AG20443 (cell line): ENCODE measurements around the gene TBC1D22A.
A peak's percentile ranks its signal among the peaks of the same experiment; 100 is the strongest.
"Not testable (repeated sequence)": the region's sequence is repeated elsewhere in the genome, so short reads cannot be mapped to it uniquely, and the experiment has no call there.

Experiments used
- DNase-seq: peaks from one replicate; pipeline ENCODE4 v3.0.0; 2012; ENCODE audit warnings: low spot score, mixed read lengths

TBC1D22A gene

DNA sequence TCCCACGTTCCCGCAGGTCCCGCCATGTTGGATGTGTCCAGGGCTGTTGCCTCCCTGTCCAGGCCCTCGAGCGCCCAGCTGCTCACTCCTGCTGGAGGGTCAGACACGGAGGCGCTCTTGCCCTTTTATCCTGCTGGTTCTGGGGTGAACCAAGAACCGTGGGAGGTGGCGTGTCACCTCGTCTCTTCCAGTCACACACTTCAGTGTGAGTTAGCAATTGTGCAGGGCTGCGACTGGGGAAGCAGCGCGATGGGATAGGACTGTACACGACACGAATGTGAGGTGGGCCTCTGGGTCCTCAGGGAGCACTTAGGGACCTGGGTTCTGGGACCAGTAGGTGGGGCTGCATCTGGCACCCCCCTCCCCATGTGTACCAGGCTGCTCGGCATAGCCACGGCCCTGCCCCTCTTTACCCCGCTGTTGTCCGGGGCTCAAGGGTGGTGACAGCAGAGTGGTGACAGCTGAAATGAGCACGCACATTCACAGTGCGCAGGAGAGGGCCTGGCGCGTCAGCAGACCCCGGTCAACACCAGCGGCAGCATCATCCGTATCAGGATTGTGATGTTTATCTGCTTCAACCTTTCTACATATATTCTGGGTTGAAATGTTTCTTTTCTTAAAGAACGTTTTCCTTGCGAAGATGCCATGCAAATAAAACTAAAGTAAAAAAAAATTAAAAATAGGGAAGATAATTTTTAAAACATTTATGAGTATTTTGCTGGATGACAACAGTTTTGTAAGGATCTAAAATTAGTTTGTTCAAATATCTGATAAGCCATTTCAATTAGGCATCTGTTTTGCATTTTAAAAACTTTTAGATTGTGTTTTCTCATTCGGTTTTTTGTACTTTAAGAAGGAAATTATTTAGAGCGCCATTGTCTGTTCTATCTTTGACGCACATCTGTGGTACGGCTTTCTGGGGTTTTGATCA, 210.7 kb downstream of the TBC1D22A start:
- peak; percentile 30 for DNase-seq

DNA sequence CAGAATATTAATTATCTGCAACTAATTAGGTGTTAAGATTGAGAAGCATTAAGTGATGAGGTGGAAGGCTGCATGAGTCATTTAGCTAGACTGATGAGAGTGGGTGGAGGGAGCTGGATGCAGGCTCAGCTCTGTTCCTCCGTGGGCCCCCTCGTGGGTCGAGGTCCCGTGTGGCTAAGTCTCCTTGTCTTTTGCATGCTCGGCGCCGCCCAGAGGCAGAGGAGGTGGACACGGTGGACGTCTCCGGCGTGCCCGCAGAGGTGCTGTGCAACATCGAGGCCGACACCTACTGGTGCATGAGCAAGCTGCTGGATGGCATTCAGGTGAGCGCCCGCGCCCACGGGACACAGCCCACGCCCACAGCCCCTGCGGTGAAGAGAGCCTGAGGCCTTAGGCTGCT, 211.6 kb downstream of the TBC1D22A start:
- DNase-seq, result no peak

DNA sequence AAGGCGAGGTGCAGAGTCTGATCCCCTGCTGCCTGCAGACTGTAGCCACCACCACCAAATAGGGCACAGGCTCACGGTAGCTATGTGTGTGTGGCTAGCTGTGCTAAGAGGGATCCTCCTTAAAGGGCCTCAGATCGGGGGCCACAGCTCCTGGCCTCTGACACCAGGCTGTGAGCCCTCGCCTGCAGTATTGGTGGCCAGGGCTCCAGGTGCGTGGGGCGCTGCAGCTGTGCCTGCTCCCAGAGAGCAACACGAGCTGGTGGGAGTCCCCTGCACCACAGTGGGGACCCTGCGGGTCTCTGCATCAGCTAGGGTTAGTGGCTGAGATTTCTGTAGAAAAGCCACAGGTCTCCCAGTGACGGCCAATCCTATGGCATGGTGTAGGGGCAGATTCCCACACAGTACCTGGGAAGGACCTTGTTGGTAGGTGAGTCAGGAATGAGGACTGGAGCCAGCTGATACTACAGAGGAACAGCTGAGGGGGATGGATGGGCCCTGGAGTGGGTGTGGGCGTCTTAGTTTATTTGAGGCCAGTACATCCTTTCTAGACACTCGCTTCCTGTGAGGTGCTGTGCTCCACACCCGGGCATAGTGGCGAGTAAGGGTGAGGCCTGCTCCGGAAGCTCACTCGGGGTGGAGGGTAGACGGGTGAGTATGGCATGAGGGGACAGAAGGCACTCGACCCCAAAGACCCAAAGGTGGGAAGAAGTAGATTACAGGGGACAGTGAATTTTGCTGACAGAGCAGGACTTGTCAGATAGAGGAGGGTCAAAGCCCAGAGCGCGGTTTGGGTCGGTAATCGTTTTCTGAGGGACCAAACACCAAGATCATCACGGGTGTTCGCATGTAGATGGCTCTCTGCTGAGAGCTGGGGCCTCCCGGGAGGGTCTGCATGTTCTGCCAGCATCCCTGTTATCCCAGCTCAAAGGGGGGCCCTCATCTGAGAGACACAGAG, 212.5 kb downstream of the TBC1D22A start:
- no peak for DNase-seq

DNA sequence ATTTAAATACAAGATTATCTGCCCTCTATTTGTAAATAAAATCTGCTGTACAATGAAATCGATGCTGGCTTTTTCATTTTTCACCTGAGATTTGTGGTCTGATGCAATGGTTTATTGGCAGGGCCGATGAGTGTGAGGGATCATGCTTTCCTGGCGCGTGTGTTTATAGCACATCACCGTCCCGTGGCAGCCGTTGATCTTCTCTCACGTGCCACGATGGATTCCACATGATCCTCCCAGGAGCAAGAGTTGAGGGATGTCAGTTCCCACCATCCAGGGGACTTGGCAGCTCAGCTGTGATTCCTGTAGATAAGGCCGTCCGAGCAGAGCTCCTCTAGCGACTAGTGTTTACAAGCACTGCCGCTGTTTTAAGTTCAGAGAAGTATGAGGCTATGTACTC, 213.7 kb downstream of the TBC1D22A start:
- DNase-seq, result no peak

DNA sequence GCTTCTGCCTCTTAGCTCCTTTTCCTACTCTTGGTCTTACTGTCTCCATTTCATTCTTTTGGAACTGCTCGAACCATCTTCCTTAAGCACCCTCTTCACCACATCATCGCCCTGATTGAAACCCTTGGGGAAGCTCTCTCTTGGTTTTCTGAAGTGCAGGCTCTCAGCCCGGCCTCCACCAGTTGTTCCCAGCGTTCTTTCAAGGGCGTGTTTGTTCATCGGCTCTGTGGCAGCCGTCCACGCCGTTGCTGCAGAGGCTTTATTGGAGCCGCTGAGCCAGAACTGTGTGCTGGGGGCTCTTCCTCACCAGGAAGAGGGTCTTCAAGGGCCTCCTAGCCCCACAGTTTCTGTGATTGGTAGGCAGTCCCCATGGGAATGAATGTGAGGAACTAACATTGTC, 214.1 kb downstream of the TBC1D22A start:
- no peak for DNase-seq

DNA sequence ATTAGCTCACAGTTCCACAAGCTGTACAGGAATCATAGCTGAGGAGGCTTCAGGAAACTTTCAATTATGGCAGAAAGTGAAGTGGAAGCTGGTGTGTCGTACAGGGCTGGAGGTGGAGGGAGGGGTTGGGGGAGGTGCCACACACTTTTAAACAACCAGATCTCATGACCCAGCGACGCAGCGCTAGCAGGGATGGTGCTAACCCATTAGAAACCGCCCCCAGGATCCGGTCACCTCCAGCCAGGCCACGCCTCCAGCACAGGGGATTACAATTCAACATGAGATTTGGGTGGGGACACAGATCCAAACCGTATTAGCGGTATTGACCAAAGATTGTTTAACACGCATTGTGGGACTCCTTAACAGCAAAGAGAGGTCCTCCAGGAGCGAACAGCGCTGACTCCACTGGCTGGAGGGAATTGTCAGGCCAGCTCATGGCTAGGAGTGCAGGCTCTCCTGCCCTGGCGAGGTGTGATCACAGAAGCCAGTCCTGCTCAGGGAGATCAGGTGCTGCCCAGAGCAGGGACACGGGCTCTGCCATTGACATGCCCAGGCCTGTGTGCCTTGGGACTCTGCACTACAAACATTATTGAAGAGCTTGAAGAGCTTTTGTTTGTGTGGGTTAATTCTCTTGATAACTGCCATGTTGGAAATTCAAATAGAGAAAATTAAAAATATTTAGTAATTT, 215.3 kb downstream of the TBC1D22A start:
- DNase-seq, result no peak

DNA sequence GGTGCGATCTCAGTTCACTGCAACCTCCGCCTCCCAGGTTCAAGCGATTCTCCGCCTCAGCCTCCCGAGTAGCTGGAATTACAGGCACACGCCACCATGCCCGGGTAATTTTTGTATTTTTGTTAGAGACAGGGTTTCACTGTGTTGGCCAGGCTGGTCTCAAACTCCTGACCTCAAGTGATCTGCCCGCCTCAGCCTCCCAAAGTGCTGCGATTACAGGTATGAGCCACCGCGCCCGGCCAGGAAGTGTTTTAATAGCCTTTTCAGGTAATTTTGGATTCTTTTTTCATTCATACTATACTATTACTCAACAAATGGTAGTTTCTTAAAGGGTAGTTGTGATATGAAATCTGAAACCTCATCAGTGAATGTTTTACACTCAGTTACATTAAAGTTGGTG, 216.2 kb downstream of the TBC1D22A start:
- DNase-seq, result not testable (repeated sequence)

DNA sequence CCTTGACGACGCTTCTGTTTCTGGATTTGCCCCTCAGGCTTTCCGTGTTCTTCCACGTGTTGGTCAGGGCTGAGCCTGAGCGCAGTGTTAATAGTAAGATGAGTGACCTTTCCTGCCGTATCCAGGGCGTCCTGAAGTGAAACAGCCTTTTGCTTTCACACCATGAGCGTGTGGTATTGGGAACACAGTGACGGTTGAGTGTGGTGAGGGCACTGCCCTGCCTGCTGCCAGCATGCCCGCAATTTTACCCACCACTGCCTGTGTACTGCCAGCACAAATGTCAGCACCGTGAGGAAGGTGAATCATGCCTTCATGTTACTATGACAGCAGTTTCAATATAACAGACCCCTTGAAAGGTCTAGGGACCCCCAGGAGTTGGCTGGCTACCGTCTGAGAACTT, 217.1 kb downstream of the TBC1D22A start:
- DNase-seq, result no peak

DNA sequence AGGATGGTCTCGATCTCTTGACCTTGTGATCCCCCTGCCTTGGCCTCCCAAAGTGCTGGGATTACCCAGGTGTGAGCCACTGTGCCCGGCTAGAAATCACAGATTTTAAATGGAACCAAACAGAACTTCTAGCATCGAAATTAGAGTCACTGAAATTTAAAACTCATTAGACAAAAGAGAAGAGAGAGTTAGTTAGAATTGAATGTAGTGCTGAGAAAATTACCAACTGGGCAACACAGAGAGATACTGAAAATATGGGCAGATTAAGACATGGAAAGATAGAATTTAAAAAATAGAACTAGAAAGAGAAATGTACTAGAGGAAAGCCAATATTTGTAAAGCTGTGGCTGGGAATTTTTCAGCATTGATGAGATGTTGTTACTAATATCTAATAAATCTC, 217.9 kb downstream of the TBC1D22A start:
- no peak for DNase-seq

DNA sequence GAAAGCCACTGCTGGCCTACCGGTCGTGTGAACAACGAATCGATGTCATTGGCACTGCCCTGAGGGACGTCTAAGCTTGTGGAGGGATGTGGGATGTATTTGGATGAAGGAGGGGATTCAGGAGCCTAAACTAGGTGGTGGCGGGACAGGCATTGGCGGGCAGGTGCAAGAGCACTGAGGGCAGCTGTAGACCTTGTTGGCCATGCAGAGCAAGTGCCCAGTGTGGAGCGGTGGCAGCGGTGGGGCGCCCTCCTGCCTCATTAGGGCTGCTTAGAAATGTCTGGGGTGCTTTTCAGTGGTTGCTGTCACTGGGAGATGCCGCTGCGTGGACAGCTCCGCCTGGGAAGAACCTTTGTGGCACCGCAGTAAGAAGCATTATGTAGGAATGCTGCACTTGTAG, 220.2 kb downstream of the TBC1D22A start:
- no peak for DNase-seq

DNA sequence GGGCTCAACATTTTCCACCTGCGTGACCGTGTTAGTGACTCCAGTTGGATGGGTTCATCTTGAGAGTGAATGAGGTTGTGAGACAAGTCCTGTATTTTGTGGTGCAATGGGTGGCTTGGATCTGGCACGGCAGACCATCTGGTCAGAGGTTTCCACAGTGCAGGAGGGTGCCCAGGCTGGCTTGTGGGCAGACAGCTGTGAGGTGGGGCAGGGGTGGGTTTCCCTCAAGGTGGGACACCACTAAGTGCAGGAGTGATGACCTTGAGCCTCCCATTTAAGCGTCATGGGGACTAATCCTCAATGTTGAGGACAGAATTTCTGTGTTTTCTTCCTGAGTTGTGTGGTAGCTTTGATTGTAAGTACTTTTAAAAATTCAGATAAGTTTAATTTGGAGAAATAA, 220.6 kb downstream of the TBC1D22A start:
- no peak for DNase-seq

DNA sequence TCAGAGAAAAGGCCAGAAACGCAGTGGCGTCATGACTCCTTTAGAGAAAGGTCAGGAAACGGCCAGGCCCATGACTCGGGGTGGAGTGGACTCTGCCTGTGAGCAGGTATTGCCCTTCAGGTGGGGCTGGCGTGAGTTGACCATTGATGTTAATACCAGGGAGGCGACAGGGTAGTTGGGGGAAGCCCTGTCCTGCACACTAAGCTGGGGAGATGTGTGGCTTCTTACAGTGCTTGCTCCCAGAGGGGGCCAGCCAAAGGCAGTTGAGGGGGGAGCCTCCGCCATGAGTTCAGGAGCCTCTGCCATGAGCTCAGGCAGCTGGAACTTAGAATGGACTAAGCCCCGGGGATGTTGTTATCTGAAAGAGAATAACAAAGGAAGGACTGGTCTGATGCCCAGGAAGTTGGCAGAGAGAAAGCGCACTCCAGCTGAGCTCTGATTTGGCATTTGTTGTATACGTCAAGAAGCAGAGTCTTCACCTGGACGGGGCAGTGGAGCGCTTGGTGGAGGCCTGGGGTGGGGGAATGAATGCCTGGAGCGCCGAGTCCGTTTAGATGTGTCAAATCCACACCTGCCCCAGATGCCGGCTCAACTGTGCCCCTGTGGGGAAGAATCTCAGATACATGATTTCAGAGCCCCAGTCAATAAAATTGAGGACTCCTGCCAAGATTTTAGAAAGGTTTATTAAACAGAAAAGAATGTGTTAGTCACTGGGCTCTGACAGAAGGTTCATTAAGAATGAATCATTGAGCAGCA, 222.5 kb downstream of the TBC1D22A start:
- peak; percentile 88 for DNase-seq

DNA sequence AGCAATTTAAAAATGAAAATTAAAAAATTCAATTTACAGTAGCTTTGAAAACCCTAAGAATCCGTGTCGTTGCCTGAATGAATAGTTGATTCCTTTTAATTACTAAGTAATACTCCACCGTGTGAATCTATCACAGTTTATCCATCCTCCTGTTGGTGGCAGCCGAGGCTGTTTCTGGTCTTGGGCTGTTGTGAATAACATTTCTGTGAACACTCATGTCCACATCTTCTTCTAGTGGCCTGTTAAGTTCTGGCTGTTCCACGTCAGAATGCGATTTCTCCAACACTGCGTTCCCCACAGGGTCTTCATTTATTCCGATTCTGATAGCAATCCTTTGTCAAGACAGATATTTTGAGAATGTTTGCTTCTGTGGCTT, 223.0 kb downstream of the TBC1D22A start:
- DNase-seq, result peak; percentile 55

DNA sequence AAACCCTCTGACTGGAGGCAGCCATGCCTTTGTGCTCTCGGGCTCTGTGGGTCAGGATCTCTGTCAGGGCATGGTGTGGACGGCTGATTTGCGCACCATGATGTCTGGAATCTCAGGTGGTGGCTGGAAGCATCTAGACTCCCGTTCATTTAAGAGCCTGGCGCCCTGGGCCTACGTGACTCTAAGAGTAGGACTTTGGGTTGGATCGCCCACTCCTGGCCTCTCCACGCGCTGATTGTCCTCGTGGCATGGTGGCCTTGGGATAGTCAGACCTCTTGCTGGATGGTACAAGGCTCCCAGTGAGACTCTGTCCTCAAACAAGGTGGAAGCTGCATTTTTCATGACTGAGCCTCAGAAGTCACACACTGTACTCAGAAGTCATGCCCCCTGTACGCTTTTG, 224.3 kb downstream of the TBC1D22A start:
- DNase-seq, result no peak

DNA sequence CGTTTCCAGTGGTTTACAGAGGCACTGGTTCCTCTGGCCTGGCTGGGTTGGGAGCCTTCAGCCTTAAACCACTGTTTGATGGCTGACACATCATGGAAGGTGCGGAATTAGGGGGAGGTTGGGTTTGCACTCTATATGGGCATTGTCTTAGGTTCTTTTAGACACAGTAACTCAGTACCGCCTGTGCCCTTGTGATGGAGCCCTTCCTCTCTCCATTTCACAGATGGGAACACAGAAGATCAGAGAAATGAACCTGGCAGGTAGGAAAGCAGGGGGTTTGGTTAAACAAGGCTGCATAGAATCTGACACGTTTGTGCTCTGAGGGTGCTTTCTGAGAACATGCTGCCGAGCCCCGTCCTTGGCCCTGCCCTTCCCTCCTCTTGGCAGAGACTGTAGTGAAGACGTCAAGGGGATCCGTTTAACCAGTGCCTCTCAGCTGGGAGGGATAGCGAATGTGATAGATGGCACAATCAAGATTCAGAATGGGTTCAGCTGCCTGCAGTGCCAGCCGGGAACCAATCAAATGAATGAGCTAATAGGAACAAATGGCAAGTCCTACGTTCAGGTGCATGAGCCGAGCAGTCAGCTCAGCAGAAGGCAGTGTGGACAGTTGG, 228.6 kb downstream of the TBC1D22A start:
- DNase-seq, result no peak

DNA sequence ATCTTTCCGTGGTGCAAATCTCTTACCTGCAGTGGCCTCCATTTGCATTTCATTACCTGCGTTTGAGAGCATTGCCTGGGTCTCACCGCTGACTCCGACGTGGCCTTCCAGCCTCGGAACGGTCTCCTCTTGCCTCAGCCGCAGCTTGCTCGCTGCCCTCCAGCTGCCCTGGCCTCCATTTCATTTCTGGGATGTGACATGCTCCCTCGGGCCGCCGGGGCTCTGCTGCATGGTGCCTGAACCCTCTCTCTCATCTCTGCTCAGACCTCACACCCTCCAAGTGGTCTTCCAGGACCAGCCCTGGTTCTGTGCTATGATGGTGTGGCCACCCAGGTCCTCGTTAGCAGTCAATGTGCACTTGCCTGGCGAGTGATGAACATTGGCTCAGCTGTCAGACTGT, 229.2 kb downstream of the TBC1D22A start:
- DNase-seq, result no peak

DNA sequence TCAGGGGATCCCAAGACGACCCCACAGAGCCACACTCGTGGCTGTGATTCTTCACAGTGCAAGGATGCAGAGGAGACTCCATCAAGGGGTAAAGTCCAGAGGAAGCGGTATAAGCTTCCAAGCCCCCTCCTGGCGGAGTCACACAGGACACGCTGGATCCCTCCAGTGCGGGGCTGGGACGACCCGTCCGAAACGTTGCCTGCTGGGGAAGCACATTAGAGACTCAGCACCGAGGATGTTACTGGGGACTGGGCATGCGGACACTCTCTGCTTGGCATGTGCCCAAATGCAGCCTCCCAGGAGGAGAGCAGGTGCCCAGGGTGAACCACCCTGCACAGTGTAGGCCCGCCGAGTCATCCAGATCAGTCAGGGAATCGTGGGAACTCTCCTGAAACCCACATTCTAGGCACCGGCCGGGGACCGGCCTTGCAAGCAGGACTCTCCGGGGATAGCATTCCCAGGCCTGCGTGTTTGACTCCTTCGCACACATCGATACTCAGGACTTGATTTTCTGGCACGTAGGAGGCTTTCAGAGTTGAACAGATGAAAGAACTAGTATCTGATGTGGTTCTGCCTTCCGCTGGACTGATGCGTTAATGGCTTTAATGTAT, 229.8 kb downstream of the TBC1D22A start:
- DNase-seq, result no peak

DNA sequence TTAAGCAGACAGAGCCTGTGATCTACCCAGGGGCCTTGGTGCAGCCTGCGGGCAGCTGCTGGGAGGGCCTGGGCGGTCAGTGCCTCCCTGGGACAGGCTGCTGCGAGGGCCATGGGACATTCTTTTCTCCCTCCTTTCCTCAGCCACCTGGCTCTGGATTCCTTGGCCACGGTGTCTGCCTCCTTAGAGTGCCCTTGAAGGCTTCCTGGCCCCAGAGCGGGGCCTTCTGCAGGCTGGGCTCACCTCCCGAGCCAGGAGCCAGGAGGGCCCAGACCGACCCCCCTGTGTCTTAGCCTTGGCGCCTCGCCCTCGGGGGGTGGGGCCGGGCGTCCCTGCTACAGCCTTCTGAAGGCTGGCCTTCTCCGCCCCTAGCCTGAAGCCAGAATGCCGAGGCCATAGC, 231.2 kb downstream of the TBC1D22A start:
- DNase-seq, result no peak

DNA sequence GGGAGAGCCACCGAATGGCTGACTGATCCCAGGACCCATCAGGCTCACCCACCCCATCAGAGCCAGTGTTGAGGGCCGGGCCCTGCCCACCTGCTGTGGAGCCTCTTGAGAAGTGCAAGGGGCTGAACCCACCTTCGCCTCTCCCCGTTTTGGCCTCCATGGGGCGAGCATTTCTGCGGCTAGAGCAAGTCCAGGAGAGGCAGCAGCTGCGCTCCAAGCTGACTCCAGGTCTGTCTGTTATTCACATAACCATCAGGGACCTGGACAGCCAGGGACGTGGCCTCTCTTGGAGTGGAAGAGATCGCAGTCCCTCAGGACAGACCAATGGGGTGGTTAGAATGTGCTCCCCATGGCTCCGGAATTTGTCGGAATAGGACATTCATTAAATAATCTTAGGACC, 231.8 kb downstream of the TBC1D22A start:
- DNase-seq, result no peak

DNA sequence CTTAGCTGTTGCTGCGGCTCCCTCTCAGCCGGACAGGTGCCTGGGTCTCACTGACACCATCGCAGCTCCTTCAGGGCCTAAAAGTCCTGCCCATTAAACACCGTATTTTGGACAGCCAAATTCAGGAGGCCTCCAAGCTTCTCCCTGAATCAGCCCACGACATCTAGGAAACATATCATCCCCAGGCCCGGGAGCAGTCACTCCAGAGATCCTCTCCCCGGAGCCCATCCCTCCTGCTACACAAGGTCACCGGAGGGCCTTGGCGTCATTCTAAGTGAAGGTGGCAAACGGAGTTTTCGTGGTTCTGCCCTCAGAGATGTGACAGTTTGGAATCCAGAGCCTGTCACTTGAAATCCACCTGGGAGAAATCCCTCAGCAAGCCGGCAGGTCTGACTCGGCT, 232.5 kb downstream of the TBC1D22A start:
- DNase-seq, result no peak
